Esophagus muscularis mucosa (tissue), 4 donors: Measurements from ENCODE around the gene RPS23. TPM values are rescaled to one million over a fixed set of nuclear protein-coding genes. Genes with fewer than 3 reads are reported as not detected.
"Not testable (repeated sequence)": the region's sequence is repeated elsewhere in the genome, so short reads cannot be mapped to it uniquely, and the experiment has no call there.

Experiments used
- DNase-seq: peaks from one replicate; pipeline ENCODE4 v3.0.0-alpha.2; 2017; ENCODE audit errors: extremely low spot score
- H3K27ac ChIP-seq, 4 donors: fragments of 200-600 bp; sonication (generic); replicated peaks in 1 of 4; 1 replicate in 3 of 4; 2 replicates in 1 of 4; pipeline ENCODE4 v1.5.1; 2016 to 2019; ENCODE audit warnings: mild to moderate bottlenecking in 1 of 4
- H3K27me3 ChIP-seq, 4 donors: fragments of 200-600 bp; sonication (generic); one replicate each; pipeline versions ENCODE4 v1.5.1 to v1.6.0; 2016 to 2019
- H3K36me3 ChIP-seq, 4 donors: fragments of 200-600 bp; sonication (generic); one replicate each; pipeline ENCODE4 v1.5.1; 2016 to 2019
- H3K4me1 ChIP-seq, 4 donors: fragments of 200-600 bp; sonication (generic); one replicate each; pipeline ENCODE4 v1.5.1; 2016 to 2019
- H3K4me3 ChIP-seq, 4 donors: fragments of 200-600 bp; sonication (generic); 1 replicate in 2 of 4; 2 replicates in 2 of 4; pipeline ENCODE4 v1.5.1; 2016 to 2019; ENCODE audit warnings: mild to moderate bottlenecking in 4 of 4, moderate library complexity in 1 of 4
- H3K9me3 ChIP-seq, 4 donors: fragments of 200-600 bp; sonication (generic); 1 replicate in 3 of 4; 2 replicates in 1 of 4; pipeline ENCODE4 v1.5.1; 2016 to 2019
- EP300 ChIP-seq: sonication (generic); formaldehyde crosslinking; IDR thresholded peaks from one replicate; pipeline ENCODE4 v1.6.1; 2017; ENCODE audit warnings: antibody characterized with exemption
- POLR2A ChIP-seq: fragments of 450-650 bp; IDR thresholded peaks from one replicate; pipeline ENCODE4 v1.6.1; 2017; ENCODE audit warnings: antibody characterized with exemption, moderate library complexity, mild to moderate bottlenecking, low read depth
- POLR2AphosphoS5 ChIP-seq, 2 donors: sonication (generic); formaldehyde crosslinking; IDR thresholded peaks; one replicate each; pipeline ENCODE4 v1.6.1; 2017; ENCODE audit warnings: antibody characterized with exemption in 2 of 2
- WGBS: methylation state at CpG from one replicate; pipeline ENCODE4 v1.1.5; 2018; 5-methylcytosine and 5-hydroxymethylcytosine counted together
- intact Hi-C: fragments of 100-400 bp; cut with DNase I; formaldehyde crosslinking; loops from one replicate; pipeline ENCODE4 v1.15.1; 2023
- total RNA-seq, 4 donors: library from RNA; depleted of rRNA; stranded (reverse); fragments of >200 nt; gene quantifications; one replicate each; pipeline versions ENCODE4 v1.1.0 to v1.2.1, GENCODE V29; 2016
- TF ChIP-seq, protein P1 (sequence below), 3 experiments: fragments of 200-600 bp in 2 of 3; fragments of 450-650 bp in 1 of 3; sonication (generic) in 2 of 3; IDR thresholded peaks; one replicate each; pipeline ENCODE4 v1.5.1; 2017 to 2019; ENCODE audit warnings: antibody characterized with exemption in 3 of 3, mild to moderate bottlenecking in 2 of 3, moderate library complexity in 1 of 3

RPS23 gene
- total RNA-seq, 4 donors from 2014 or later: 2,601 to 3,337 (median 2,967) TPM

DNA sequence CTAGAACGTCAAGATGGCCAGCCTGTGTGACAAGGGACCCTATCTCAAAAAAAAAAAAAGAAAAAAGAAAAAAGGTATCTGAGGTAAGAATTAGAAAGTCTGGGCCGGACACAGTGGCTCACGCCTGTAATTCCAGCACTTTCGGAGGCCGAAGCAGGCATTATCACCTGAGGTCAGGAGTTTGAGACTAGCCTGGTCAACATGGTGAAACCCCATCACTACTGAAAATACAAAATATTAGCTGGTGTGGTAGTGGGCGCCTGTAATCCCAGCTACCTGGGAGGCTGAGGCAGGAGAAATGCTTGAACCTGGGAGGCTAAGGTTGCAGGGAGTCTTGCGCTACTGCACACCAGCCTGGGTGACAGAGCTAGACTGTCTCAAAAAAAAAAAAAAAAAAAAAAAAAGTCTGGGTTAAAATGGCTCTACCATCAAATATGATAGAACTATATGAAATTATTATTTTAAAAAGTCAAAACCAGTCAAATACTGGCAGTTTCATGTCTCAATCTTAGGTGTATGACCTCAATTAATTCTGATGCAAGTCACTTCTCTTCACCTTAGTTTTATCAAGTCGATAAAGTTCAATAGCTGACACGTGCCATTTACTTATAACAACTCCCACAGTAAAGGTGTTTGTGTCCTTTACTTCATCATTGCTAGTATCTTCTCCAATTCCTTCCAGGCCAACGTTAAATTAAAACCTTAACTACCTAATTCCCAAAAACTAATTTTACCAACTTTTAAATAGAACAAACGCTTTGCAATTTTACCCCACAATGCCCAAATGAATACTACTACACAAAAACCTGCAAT, 1.1 kb downstream of the RPS23 start:
- H3K4me1 ChIP-seq: peaks cover 17 to 34% (median 25%) of the 10 kb centered on the region in 4 donors
- 75% methylated on average over 11 of the region's 11 CpGs for WGBS

DNA sequence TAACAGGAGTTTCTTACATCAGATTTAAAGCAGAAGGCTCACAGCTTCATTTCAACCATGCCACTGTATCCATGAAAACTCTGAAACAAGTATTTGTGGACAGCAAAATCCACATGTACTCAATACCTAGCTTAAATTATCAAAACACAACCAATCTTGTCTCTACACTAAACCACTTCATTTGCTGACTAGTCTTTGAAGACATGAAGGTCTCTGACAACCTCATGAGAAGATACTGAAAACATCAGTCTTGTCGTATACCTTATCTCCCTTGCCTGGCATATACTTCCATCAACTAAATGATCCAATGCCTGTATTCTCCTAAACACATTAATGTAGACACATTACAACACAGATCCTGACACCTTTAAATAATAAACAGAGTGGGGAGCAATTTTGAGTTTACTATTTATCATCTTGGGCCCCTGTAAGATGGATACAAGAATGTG, 2.9 kb downstream of the RPS23 start:
- Histone ChIP-seq H3K4me1 (peaks cover 17 to 34% (median 25%) of the 10 kb centered on the region in 4 donors), H3K27me3 (no peaks in the 10 kb centered on the region), H3K4me3 (no peak overlapping the region), H3K27ac (no peak overlapping the region), H3K9me3 (no peaks in the 10 kb centered on the region), H3K36me3 (peaks cover 23 to 43% (median 37%) of the 10 kb centered on the region in 4 donors)
- no peak for DNase-seq
- 94% methylated on average over 1 of the region's 1 CpG for WGBS
- intact Hi-C loops: no loop called here
- TF ChIP-seq POLR2A: no peak
- no peak for TF ChIP-seq EP300
- TF ChIP-seq, protein P1, sequence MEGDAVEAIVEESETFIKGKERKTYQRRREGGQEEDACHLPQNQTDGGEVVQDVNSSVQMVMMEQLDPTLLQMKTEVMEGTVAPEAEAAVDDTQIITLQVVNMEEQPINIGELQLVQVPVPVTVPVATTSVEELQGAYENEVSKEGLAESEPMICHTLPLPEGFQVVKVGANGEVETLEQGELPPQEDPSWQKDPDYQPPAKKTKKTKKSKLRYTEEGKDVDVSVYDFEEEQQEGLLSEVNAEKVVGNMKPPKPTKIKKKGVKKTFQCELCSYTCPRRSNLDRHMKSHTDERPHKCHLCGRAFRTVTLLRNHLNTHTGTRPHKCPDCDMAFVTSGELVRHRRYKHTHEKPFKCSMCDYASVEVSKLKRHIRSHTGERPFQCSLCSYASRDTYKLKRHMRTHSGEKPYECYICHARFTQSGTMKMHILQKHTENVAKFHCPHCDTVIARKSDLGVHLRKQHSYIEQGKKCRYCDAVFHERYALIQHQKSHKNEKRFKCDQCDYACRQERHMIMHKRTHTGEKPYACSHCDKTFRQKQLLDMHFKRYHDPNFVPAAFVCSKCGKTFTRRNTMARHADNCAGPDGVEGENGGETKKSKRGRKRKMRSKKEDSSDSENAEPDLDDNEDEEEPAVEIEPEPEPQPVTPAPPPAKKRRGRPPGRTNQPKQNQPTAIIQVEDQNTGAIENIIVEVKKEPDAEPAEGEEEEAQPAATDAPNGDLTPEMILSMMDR (IDR thresholded peaks at IDR 0.05): no peak
- no peak for TF ChIP-seq POLR2AphosphoS5 (IDR thresholded peaks at IDR 0.05)

More for the DNA sequence above, 1.1 kb downstream of the RPS23 start:
- intact Hi-C loops: no loop called here
- no peak for DNase-seq
- H3K9me3 ChIP-seq: no peaks in the 10 kb centered on the region
- H3K27ac ChIP-seq: peak overlapping the region in 3 of 4 donors; percentile 79 to 85 (median 84)
- H3K27me3 ChIP-seq: no peaks in the 10 kb centered on the region
- H3K36me3 ChIP-seq: peaks cover 23 to 43% (median 37%) of the 10 kb centered on the region in 4 donors
- H3K4me3 ChIP-seq: peak overlapping the region; percentile 81 to 95 (median 84)
- TF ChIP-seq POLR2AphosphoS5 (IDR thresholded peaks at IDR 0.05) (no peak), POLR2A (no peak), EP300 (no peak)
- TF ChIP-seq, protein P1 (IDR thresholded peaks at IDR 0.05): no peak

DNA sequence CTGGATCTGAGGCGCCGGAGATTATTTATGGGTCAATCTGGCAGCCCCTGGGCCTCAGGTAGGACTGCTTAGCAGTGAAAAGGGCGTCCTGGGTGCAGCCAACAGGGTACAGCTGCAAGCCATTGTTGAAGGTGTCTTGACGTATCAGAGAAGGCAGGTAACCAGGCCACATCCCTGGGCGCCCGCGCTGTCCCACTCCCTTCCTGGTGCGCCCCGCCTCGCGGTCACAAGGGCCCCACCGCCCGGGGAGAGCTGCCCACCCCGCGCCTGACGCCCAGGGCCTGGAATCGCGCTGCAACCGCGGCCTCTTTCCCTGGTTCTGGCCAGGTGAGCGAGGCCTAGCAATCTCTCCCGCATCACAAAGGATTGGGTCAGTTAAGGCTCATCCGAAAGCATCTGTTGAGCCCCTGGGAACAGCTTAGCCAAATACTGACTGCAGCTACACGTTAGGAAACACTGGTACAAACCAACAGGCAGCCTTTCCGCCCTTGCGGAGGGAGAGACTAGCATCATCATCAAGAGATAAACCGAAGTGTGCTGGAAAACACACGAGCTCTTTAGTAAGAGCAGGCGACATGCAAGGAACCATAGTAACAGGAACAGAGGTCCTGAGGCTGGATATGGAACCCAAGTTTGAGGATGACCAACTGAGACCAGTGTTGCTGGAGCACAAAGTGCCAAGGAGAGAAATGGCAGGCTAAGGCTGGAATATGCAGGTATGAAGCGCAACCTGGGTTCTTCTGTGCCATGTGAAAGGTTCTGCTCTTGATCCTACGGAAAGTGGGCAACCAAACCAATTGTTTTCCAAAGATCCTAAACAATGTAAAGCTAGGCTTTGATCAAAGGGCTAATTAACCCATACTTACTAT, 3.6 kb downstream of the RPS23 start:
- no peaks in the 10 kb centered on the region for H3K9me3 ChIP-seq
- intact Hi-C loops: no loop called here
- no peaks in the 10 kb centered on the region for H3K27me3 ChIP-seq
- 62% methylated on average over 31 of the region's 31 CpGs for WGBS
- DNase-seq: no peak
- TF ChIP-seq, protein P1 (IDR thresholded peaks at IDR 0.05): no peak
- TF ChIP-seq POLR2A: no peak
- no peak for TF ChIP-seq POLR2AphosphoS5 (IDR thresholded peaks at IDR 0.05)
- TF ChIP-seq EP300: no peak
- peaks cover 23 to 43% (median 37%) of the 10 kb centered on the region in 4 donors for H3K36me3 ChIP-seq
- no peak overlapping the region for H3K27ac ChIP-seq
- no peak overlapping the region for H3K4me3 ChIP-seq
- peaks cover 17 to 34% (median 23%) of the 10 kb centered on the region in 4 donors for H3K4me1 ChIP-seq

DNA sequence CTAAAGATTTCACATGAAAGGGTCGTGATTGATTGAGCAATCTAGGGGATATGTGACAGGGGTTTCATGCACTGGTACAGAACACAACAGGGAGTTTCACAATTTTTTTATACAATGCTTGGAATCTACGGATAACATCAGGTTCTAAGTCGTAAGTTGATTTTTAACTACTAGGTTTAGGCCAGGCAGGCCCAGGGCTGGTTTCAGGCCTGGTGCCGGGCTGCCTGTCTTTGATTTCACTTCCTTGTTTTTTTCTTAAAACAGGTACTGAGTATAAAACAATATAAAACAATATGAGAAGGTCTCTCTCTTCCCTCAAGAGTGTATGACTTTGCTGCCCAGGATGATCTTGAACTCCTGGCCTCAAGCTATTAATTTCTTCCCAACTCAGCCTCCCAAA, 4.7 kb downstream of the RPS23 start:
- DNase-seq, H3K4me3 ChIP-seq, H3K27ac ChIP-seq, H3K9me3 ChIP-seq, intact Hi-C loops, H3K27me3 ChIP-seq: not testable (repeated sequence)
- WGBS: 91% methylated on average over 4 of the region's 4 CpGs
- Histone ChIP-seq H3K4me1 (peaks cover 10 to 27% (median 14%) of the 10 kb centered on the region in 4 donors), H3K36me3 (peaks cover 23 to 43% (median 37%) of the 10 kb centered on the region in 4 donors)

DNA sequence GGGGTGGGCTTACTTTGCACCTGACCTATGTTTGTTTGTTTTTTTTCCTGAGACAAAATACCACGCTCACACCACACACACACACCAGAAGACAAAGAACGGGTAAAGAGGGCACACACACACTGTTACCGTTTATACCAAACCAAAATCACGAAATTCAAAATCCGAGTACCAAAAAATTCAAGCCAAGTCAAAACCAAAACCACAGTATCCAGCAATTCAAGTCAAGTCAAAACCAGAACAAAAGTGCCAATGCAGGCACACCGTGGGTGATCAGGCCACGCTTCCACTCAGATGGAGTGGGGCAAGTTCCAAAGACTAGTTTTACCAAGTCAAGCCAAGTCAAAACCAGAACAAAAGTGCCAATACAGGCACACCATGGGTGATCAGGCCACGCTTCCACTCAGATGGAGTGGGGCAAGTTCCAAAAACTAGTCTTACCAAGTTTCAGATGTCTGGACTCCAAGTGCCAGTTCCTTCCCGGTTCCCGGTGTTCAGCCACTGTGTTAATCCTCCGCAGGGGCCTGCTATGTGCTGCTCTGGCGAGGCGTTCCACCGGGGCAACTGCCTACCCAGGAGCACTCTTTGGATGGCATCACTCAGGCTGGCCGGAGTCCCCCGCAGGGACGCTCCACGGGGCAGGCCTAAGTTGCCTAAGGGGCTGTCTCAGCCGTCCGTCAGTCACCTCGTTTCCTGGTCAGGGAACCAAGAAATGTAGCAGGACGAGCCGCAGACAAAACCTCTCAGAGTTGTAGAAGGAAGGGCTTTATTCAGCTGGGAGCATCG, 5.4 kb downstream of the RPS23 start:
- H3K27me3 ChIP-seq, H3K4me3 ChIP-seq, H3K9me3 ChIP-seq, DNase-seq, H3K27ac ChIP-seq, intact Hi-C loops: not testable (repeated sequence)
- H3K4me1 ChIP-seq: peaks cover 10 to 27% (median 14%) of the 10 kb centered on the region in 4 donors
- peaks cover 23 to 43% (median 37%) of the 10 kb centered on the region in 4 donors for H3K36me3 ChIP-seq
- 90% methylated on average over 17 of the region's 24 CpGs for WGBS

DNA sequence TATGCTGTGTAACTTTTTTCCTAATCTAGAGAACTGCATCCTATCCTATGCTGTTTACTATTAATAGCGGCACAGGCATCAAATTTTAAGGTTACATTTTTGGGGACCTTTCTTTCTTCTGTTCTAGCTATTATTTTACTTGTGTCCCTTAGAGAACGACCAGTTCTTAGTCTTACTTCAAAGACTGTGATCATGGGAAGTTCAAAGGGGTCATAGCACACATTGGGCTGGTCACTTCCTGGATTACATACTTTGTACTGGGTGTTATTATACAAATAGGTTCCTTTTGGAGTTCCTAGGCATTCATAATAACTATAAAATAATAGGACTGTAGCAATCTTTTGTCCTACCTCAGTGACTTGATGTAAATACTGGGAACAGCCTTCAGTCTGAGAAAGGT, 8.8 kb downstream of the RPS23 start:
- H3K27me3 ChIP-seq, H3K27ac ChIP-seq, DNase-seq, H3K4me3 ChIP-seq, intact Hi-C loops, H3K9me3 ChIP-seq: not testable (repeated sequence)
- 83% methylated on average over 2 of the region's 2 CpGs for WGBS
- H3K36me3 ChIP-seq: peaks cover 2 to 18% (median 14%) of the 10 kb centered on the region in 4 donors
- H3K4me1 ChIP-seq: peaks cover 0 to 14% (median 9%) of the 10 kb centered on the region in 4 donors

DNA sequence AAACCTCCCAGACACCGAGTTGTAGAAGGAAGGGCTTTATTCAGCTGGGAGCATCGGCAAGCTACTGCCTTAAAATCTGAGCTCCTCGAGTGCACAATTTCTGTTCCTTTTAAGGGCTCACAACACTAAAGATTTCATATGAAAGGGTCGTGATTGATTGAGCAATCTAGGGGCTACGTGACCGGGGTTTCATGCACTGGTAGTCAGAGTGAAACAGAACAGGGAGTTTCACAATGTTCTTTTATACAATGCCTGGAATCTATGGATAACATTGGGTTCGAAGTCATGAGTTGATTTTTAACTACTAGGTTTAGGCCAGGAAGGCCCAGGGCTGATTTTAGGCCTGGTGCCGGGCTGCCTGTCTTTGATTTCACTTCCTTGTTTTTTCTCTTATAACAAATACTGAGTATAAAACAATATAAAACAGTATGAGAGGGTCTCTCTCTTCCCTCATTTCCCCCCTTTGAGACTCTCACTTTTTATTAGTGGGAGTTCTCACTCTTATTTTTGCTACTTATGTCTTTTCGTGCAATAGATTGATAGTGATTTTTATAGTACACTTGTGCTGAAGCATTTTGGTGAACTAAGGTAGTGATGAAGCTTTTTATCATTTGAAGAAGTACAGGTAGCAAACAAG, 10.7 kb downstream of the RPS23 start:
- H3K36me3 ChIP-seq, H3K4me3 ChIP-seq, DNase-seq, H3K27ac ChIP-seq, H3K9me3 ChIP-seq, intact Hi-C loops, H3K27me3 ChIP-seq: not testable (repeated sequence)
- peaks cover 0 to 14% (median 9%) of the 10 kb centered on the region in 4 donors for H3K4me1 ChIP-seq
- 94% methylated on average over 9 of the region's 9 CpGs for WGBS
